T-cell (primary cell): ENCODE measurements around the gene PRR16. TPM values are rescaled to one million over a fixed set of nuclear protein-coding genes. Genes with fewer than 3 reads are reported as not detected.

Source experiments
- ATAC-seq, 4 experiments: fragments of 200-7000 bp in 3 of 4; fragments of 150-1000 bp in 1 of 4; cut with Tn5 transposase; replicated peaks in 1 of 4; 1 replicate in 3 of 4; 2 replicates in 1 of 4; pipeline ENCODE4 v1.10.0; 2021; ENCODE audit warnings: moderate library complexity in 3 of 4, mild to moderate bottlenecking in 2 of 4, moderate number of reproducible peaks in 1 of 4
- CTCF ChIA-PET, 2 donors: fragments of 300-600 bp; sonication (Branson Sonifier 250); formaldehyde crosslinking; loops; one replicate each; lab custom pipeline; 2022; ENCODE audit warnings: antibody characterized with exemption in 2 of 2; lab: Charles Lee
- POLR2A ChIA-PET, 2 donors: fragments of 300-600 bp; sonication (Branson Sonifier 250); formaldehyde crosslinking; loops; one replicate each; lab custom pipeline; 2022; ENCODE audit warnings: antibody characterized with exemption in 2 of 2; lab: Charles Lee
- DNase-seq, 35 experiments: peaks; one replicate each; pipeline versions ENCODE4 v3.0.0 to v3.0.0-alpha.2; 2013 to 2023
- H3K27ac ChIP-seq: one replicate; pipeline ENCODE4 v1.5.1; 2013; ENCODE audit warnings: low read length
- H3K27me3 ChIP-seq, 2 experiments: replicated peaks in 1 of 2; 1 replicate in 1 of 2; 2 replicates in 1 of 2; pipeline versions ENCODE4 v1.6.1 to v1.7.0; 2013; ENCODE audit warnings: low read length in 1 of 2, mixed read lengths in 1 of 2; ENCODE audit not compliant: control insufficient read depth in 2 of 2, insufficient read depth in 2 of 2; ENCODE audit errors: extremely low read depth in 1 of 2
- H3K36me3 ChIP-seq, 2 donors: 1 replicate in 1 of 2; 2 replicates in 1 of 2; pipeline versions ENCODE4 v1.6.1 to v1.7.0; 2013; ENCODE audit warnings: low read length in 1 of 2; ENCODE audit not compliant: control insufficient read depth in 2 of 2, insufficient read depth in 1 of 2; ENCODE audit errors: extremely low read depth in 1 of 2
- H3K4me1 ChIP-seq, 2 experiments: 1 replicate in 1 of 2; 2 replicates in 1 of 2; pipeline versions ENCODE4 v1.6.1 to v1.7.0; 2013; ENCODE audit warnings: low read length in 2 of 2, mixed read lengths in 1 of 2; ENCODE audit not compliant: insufficient read depth in 2 of 2, control insufficient read depth in 1 of 2; ENCODE audit errors: extremely low read depth in 1 of 2
- H3K4me3 ChIP-seq, 2 donors: 1 replicate in 1 of 2; 2 replicates in 1 of 2; pipeline versions ENCODE4 v1.5.1 to v1.7.0; 2013; ENCODE audit warnings: mild to moderate bottlenecking in 2 of 2, low read length in 1 of 2, moderate library complexity in 1 of 2; ENCODE audit not compliant: control insufficient read depth in 1 of 2; ENCODE audit errors: extremely low read depth in 1 of 2
- H3K9me3 ChIP-seq: 2 replicates; pipeline ENCODE4 v1.7.0; 2013
- H3K27ac Mint-ChIP-seq, 2 donors: one replicate each; pipeline ENCODE4 v1.8.0; 2020 to 2021; ENCODE audit warnings: mild to moderate bottlenecking in 2 of 2, mixed read lengths in 2 of 2
- H3K27me3 Mint-ChIP-seq, 2 donors: one replicate each; pipeline ENCODE4 v1.8.0; 2021 to 2022; ENCODE audit warnings: mixed read lengths in 2 of 2
- H3K36me3 Mint-ChIP-seq: one replicate; pipeline ENCODE4 v1.8.0; 2021; ENCODE audit warnings: mixed read lengths
- H3K4me1 Mint-ChIP-seq, 3 donors: one replicate each; pipeline ENCODE4 v1.8.0; 2020 to 2022; ENCODE audit warnings: mixed read lengths in 3 of 3, mild to moderate bottlenecking in 1 of 3
- H3K4me3 Mint-ChIP-seq, 3 donors: one replicate each; pipeline ENCODE4 v1.8.0; 2020 to 2022; ENCODE audit warnings: mild to moderate bottlenecking in 3 of 3, mixed read lengths in 3 of 3, moderate library complexity in 3 of 3
- H3K9me3 Mint-ChIP-seq, 3 donors: one replicate each; pipeline ENCODE4 v1.8.0; 2020 to 2022; ENCODE audit warnings: mixed read lengths in 3 of 3
- WGBS: methylation state at CpG from one replicate; pipeline ENCODE4 v1.1.5; 2013; ENCODE audit warnings: missing lambda C conversion rate; ENCODE audit not compliant: insufficient coverage; 5-methylcytosine and 5-hydroxymethylcytosine counted together
- total RNA-seq, 35 experiments: library from RNA in 6 of 35; stranded (reverse) in 6 of 35; fragments of 120-200 nt in 1 of 35; gene quantifications; one replicate each; pipeline versions ENCODE4 v1.2.1 to v1.2.4 and lab custom pipeline; 2013 to 2026

Gene PRR16
- total RNA-seq, 5 donors from 2014 or later (not counting 1 experiment from before 2014, with no cell fraction given) = not detected

DNA sequence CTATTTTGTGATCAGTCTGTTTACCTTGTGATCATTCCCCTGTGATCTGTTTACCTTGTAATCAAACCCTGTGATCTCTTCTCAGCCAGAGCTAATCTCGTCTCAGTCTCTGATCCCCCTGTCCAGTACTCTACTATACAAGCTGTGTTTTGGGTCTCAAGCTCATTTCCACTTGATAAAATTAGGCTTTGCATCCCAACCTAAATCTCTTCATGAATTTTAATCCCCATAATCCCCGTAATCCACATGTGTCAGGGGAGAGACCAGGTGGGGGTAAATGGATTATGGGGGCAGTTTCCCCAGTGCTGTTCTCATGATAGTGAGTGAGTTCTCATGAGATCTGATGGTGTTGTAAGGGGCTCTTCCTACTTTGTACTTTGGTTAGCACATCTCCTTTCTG lies 157.2 kb downstream of the PRR16 start:
- H3K27me3 Mint-ChIP-seq = no peaks in the 10 kb centered on the region
- ATAC-seq = no peak
- Histone ChIP-seq H3K4me1 (no peaks in the 10 kb centered on the region), H3K27ac (no peak overlapping the region), H3K27me3 (no peaks in the 10 kb centered on the region), H3K9me3 (no peaks in the 10 kb centered on the region), H3K4me3 (no peak overlapping the region), H3K36me3 (no peaks in the 10 kb centered on the region)
- H3K9me3 Mint-ChIP-seq = peaks cover 6 to 13% (median 13%) of the 10 kb centered on the region in 3 donors
- ChIA-PET POLR2A (no interaction called here), CTCF (no interaction called here)
- H3K27ac Mint-ChIP-seq = no peak overlapping the region
- H3K36me3 Mint-ChIP-seq = no peaks in the 10 kb centered on the region
- WGBS = 75% methylated on average over 1 of the region's 2 CpGs
- no peaks in the 10 kb centered on the region for H3K4me1 Mint-ChIP-seq
- H3K4me3 Mint-ChIP-seq = no peak overlapping the region
- DNase-seq = no peak

GRCh38 chr5:120624021-120624563 lies 160.0 kb downstream of the PRR16 start:
- Histone ChIP-seq H3K27me3 (no peaks in the 10 kb centered on the region), H3K4me3 (no peak overlapping the region), H3K9me3 (no peaks in the 10 kb centered on the region), H3K36me3 (no peaks in the 10 kb centered on the region), H3K27ac (no peak overlapping the region), H3K4me1 (no peaks in the 10 kb centered on the region)
- Mint-ChIP-seq H3K4me1 (no peaks in the 10 kb centered on the region), H3K27ac (no peak overlapping the region), H3K27me3 (no peaks in the 10 kb centered on the region), H3K4me3 (no peak overlapping the region), H3K9me3 (peaks cover 8 to 13% (median 9%) of the 10 kb centered on the region in 3 donors), H3K36me3 (no peaks in the 10 kb centered on the region)
- ATAC-seq (no peak), DNase-seq (no peak)
- ChIA-PET CTCF (no interaction called here), POLR2A (no interaction called here)
- WGBS = no CpG with 5 or more reads among the region's 1 CpG

- Histone ChIP-seq H3K27me3 (no peaks in the 10 kb centered on the region), H3K4me1 (no peaks in the 10 kb centered on the region), H3K9me3 (no peaks in the 10 kb centered on the region), H3K27ac (no peak overlapping the region), H3K36me3 (no peaks in the 10 kb centered on the region), H3K4me3 (no peak overlapping the region)
- CTCF ChIA-PET = no interaction called here
- no peak overlapping the region for H3K4me3 Mint-ChIP-seq
- DNase-seq (no peak), ATAC-seq (no peak)
- POLR2A ChIA-PET = no interaction called here
- no peaks in the 10 kb centered on the region for H3K36me3 Mint-ChIP-seq
- no peaks in the 10 kb centered on the region for H3K27me3 Mint-ChIP-seq
- H3K9me3 Mint-ChIP-seq = peaks cover 9 to 27% (median 12%) of the 10 kb centered on the region in 3 donors
- H3K4me1 Mint-ChIP-seq = no peaks in the 10 kb centered on the region
- no peak overlapping the region for H3K27ac Mint-ChIP-seq
- WGBS = 100% methylated on average over 1 of the region's 3 CpGs
These were observed 164.1 kb downstream of the PRR16 start for GRCh38 chr5:120628156-120628555.

DNA sequence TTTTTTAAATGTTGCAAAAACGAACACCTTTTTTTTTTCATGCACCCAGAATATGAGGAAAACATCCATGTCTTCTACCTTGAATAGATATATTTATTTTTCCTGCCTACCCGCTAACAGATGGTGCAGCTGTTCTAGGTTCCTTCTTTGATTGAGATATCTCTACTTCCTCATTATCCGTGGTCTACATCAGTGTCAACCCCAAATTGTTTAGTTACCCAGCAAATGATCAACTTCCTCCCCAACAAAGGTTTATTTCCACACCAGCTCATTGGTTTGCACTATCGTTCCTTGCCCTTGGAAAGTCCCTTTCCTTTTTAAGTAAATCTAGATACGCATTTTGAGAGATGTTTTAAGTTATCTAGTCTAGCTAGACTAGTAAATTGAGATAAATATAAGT lies 166.4 kb downstream of the PRR16 start:
- no peaks in the 10 kb centered on the region for H3K36me3 Mint-ChIP-seq
- WGBS = 35% methylated on average over 2 of the region's 5 CpGs
- no peaks in the 10 kb centered on the region for H3K27me3 Mint-ChIP-seq
- Histone ChIP-seq H3K4me3 (no peak overlapping the region), H3K4me1 (no peaks in the 10 kb centered on the region), H3K36me3 (no peaks in the 10 kb centered on the region), H3K9me3 (no peaks in the 10 kb centered on the region), H3K27me3 (no peaks in the 10 kb centered on the region), H3K27ac (no peak overlapping the region)
- DNase-seq = no peak
- H3K9me3 Mint-ChIP-seq = peaks cover 4 to 23% (median 6%) of the 10 kb centered on the region in 3 donors
- no peaks in the 10 kb centered on the region for H3K4me1 Mint-ChIP-seq
- no peak for ATAC-seq
- ChIA-PET CTCF (no interaction called here), POLR2A (no interaction called here)
- no peak overlapping the region for H3K4me3 Mint-ChIP-seq
- H3K27ac Mint-ChIP-seq = no peak overlapping the region

DNA sequence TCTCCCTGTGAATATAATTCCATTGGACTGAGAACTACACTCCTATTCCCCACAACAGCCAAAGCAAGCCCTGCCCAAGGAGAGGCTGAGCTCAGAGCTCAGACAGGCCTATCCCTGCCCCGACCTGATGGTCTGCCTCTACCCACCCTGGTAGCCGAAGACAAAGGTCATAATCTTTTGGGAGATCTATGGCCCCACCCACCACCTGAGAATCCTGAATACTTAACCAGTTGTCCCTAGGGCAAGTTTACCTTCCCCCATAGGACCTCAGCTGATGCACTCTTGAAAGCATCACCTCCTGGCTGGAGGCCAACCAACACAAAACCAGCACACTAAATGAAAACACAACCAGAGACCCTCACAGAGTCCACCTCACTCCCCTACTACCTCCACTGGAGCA lies 167.5 kb downstream of the PRR16 start:
- Histone ChIP-seq H3K4me1 (no peaks in the 10 kb centered on the region), H3K27ac (no peak overlapping the region), H3K27me3 (no peaks in the 10 kb centered on the region), H3K36me3 (no peaks in the 10 kb centered on the region), H3K4me3 (no peak overlapping the region), H3K9me3 (no peaks in the 10 kb centered on the region)
- ChIA-PET POLR2A (no interaction called here), CTCF (no interaction called here)
- H3K4me1 Mint-ChIP-seq = no peaks in the 10 kb centered on the region
- no peak overlapping the region for H3K4me3 Mint-ChIP-seq
- no peaks in the 10 kb centered on the region for H3K36me3 Mint-ChIP-seq
- DNase-seq (no peak), ATAC-seq (no peak)
- H3K27me3 Mint-ChIP-seq = no peaks in the 10 kb centered on the region
- H3K27ac Mint-ChIP-seq = no peak overlapping the region
- WGBS = 56% methylated on average over 2 of the region's 2 CpGs
- peaks cover 6 to 23% (median 7%) of the 10 kb centered on the region in 3 donors for H3K9me3 Mint-ChIP-seq

DNA sequence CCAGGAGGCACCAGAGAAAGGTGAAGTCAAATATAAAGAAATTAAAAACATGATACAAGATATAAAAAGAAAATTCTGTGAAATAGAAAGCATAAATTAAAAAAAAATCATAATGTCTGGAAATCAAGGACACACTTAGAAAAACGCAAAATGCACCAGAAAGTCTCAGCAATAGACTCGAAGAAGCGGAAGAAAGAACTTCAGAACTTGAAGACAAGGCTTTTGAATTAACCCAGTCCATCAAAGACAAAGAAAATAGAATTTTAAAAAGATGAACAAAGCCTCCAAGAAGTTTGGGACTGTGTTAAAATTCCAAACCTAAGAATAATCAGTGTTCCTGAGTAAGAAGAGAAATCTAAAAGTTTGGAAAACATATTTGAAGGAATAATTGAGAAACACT lies 168.3 kb downstream of the PRR16 start:
- Mint-ChIP-seq H3K4me1 (no peaks in the 10 kb centered on the region), H3K27ac (no peak overlapping the region), H3K36me3 (no peaks in the 10 kb centered on the region), H3K9me3 (peaks cover 3 to 27% (median 7%) of the 10 kb centered on the region in 3 donors), H3K27me3 (no peaks in the 10 kb centered on the region), H3K4me3 (no peak overlapping the region)
- Histone ChIP-seq H3K9me3 (no peaks in the 10 kb centered on the region), H3K27me3 (no peaks in the 10 kb centered on the region), H3K27ac (no peak overlapping the region), H3K36me3 (no peaks in the 10 kb centered on the region), H3K4me1 (no peaks in the 10 kb centered on the region), H3K4me3 (no peak overlapping the region)
- ChIA-PET CTCF (no interaction called here), POLR2A (no interaction called here)
- no CpG with 5 or more reads among the region's 3 CpGs for WGBS
- ATAC-seq (no peak), DNase-seq (no peak)

GRCh38 chr5:120638449-120638848 lies 174.3 kb downstream of the PRR16 start:
- ATAC-seq (no peak), DNase-seq (no peak)
- Mint-ChIP-seq H3K4me3 (no peak overlapping the region), H3K27me3 (no peaks in the 10 kb centered on the region), H3K36me3 (no peaks in the 10 kb centered on the region), H3K4me1 (no peaks in the 10 kb centered on the region), H3K27ac (no peak overlapping the region), H3K9me3 (peaks cover 3 to 10% (median 6%) of the 10 kb centered on the region in 3 donors)
- Histone ChIP-seq H3K27ac (no peak overlapping the region), H3K9me3 (no peaks in the 10 kb centered on the region), H3K4me1 (no peaks in the 10 kb centered on the region), H3K36me3 (no peaks in the 10 kb centered on the region), H3K27me3 (no peaks in the 10 kb centered on the region), H3K4me3 (no peak overlapping the region)
- ChIA-PET POLR2A (no interaction called here), CTCF (no interaction called here)
- no CpG with 5 or more reads among the region's 3 CpGs for WGBS
